ENCODE measurements around the gene C4BPA.

The C4BPA gene

GRCh38 chr1:207101720-207102119 is 2.3 kb upstream of the C4BPA start:
- H3K27ac ChIP-seq: no peak overlapping the region
- TF ChIP-seq CTCF (conservative IDR thresholded peaks at IDR 0.05): no peak

- H3K27ac ChIP-seq: no peak overlapping the region
- TF ChIP-seq CTCF (conservative IDR thresholded peaks at IDR 0.05): no peak
Measured at GRCh38 chr1:207102146-207102545, 1.9 kb upstream of the C4BPA start.

- no peak overlapping the region for H3K27ac ChIP-seq
- TF ChIP-seq CTCF (conservative IDR thresholded peaks at IDR 0.05): no peak
Measured at GRCh38 chr1:207102659-207103058, 1.4 kb upstream of the C4BPA start.

- no peak for TF ChIP-seq CTCF (conservative IDR thresholded peaks at IDR 0.05)
- H3K27ac ChIP-seq: no peak overlapping the region
Measured at GRCh38 chr1:207109004-207109403, 5.0 kb downstream of the C4BPA start.

- H3K27ac ChIP-seq: no peak overlapping the region
Measured at GRCh38 chr1:207112616-207113296, 8.7 kb downstream of the C4BPA start.

GRCh38 chr1:207115269-207115668 is 11.2 kb downstream of the C4BPA start:
- no peak overlapping the region for H3K27ac ChIP-seq
- TF ChIP-seq CTCF (conservative IDR thresholded peaks at IDR 0.05): no peak

More at GRCh38 chr1:207112616-207113296, 8.7 kb downstream of the C4BPA start:
- no peak for TF ChIP-seq CTCF (conservative IDR thresholded peaks at IDR 0.05)

- no peak for TF ChIP-seq CTCF (conservative IDR thresholded peaks at IDR 0.05)
- H3K27ac ChIP-seq: no peak overlapping the region
Measured at GRCh38 chr1:207124389-207124788, 20.4 kb downstream of the C4BPA start.

All from VCaP (cell line).